GM19099 (cell line): ENCODE data around the gene ANLN.

Experiments
- POLR2A ChIP-seq: IDR thresholded peaks from 3 replicates; pipeline ENCODE4 v1.6.1; 2011; ENCODE audit warnings: low read depth; ENCODE audit not compliant: insufficient read length; ENCODE audit errors: extremely low read depth

The ANLN gene, protein sequence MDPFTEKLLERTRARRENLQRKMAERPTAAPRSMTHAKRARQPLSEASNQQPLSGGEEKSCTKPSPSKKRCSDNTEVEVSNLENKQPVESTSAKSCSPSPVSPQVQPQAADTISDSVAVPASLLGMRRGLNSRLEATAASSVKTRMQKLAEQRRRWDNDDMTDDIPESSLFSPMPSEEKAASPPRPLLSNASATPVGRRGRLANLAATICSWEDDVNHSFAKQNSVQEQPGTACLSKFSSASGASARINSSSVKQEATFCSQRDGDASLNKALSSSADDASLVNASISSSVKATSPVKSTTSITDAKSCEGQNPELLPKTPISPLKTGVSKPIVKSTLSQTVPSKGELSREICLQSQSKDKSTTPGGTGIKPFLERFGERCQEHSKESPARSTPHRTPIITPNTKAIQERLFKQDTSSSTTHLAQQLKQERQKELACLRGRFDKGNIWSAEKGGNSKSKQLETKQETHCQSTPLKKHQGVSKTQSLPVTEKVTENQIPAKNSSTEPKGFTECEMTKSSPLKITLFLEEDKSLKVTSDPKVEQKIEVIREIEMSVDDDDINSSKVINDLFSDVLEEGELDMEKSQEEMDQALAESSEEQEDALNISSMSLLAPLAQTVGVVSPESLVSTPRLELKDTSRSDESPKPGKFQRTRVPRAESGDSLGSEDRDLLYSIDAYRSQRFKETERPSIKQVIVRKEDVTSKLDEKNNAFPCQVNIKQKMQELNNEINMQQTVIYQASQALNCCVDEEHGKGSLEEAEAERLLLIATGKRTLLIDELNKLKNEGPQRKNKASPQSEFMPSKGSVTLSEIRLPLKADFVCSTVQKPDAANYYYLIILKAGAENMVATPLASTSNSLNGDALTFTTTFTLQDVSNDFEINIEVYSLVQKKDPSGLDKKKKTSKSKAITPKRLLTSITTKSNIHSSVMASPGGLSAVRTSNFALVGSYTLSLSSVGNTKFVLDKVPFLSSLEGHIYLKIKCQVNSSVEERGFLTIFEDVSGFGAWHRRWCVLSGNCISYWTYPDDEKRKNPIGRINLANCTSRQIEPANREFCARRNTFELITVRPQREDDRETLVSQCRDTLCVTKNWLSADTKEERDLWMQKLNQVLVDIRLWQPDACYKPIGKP

GRCh38 chr7:36389371-36390198 lies at the start of gene ANLN:
Gene ANLN, plus strand, starts transcription at chr7:36389862. Its CDS starts 165 bp downstream, at chr7:36390027.
- peak; percentile 85 for TF ChIP-seq POLR2A

DNA sequence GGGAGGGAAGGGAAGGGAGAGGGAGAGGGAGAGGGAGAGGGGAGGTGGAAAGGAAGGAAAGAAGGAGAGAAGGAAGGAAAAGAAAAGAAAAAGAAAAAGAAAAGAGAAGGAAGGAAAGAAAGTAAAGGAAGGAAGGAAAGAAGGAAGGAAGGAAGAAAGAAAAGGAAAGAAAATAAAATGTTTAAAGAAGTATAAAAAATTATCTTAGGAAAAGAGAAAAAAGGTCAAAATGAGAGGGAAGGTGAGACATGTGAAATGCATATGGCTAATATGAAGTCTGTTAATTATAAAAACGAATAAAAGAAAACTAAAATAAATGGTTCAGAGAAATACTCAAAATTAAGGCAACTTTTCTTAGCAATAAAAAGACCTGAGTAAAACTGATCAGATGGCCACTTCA lies 46.1 kb upstream of the ANLN start:
- TF ChIP-seq POLR2A: no peak

GRCh38 chr7:36344622-36345021 lies 45.0 kb upstream of the ANLN start:
- no peak for TF ChIP-seq POLR2A

DNA sequence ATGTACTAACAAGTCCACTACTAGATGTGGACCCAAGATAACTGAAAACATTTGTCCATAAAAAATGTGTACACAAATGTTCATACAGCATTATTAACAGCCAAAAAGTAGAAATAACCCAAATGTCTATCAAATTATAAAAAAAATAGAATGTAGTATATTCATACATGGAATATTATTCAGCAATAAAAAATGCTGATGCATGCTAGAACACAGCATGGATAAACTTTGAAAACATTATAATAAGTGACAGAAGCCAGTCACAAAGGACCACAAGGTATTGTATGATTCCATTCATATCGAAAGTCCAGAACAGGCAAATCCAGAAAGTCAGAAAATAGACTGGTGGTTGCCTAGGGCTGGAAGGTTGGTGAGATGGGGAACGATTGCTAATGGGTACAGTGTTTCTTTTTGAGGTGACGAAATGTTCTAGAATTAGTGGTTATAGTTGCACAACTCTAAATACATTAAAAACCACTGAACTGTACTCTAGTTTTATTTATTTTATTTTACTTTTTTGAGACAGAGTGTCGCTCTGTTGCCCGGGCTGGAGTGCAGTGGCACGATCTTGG lies 43.3 kb upstream of the ANLN start:
- no peak for TF ChIP-seq POLR2A

DNA sequence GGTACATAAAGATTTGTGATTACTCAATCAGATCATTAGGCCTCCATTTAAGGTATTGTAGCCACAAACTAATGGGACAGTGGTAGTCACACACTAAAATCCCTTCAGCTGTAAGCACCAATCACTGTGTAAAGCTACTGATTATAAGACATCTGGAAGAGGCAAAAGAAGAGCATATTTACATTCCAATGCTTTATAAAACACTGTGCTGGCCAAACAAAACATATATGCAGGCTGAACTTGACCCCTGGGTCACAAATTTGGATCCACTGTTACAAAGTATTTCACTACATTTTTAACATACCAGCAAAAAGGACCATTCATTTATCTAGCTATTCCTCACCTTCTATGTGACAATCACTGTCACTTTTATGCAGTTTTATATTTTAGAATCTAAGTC lies 41.4 kb upstream of the ANLN start:
- no peak for TF ChIP-seq POLR2A

- no peak for TF ChIP-seq POLR2A
These were observed 40.9 kb upstream of the ANLN start for GRCh38 chr7:36348771-36349170.

GRCh38 chr7:36349626-36350025 lies 40.0 kb upstream of the ANLN start:
- no peak for TF ChIP-seq POLR2A

GRCh38 chr7:36355490-36355889 lies 34.2 kb upstream of the ANLN start:
- no peak for TF ChIP-seq POLR2A

GRCh38 chr7:36357054-36357453 lies 32.6 kb upstream of the ANLN start:
- no peak for TF ChIP-seq POLR2A

GRCh38 chr7:36358589-36358988 lies 31.1 kb upstream of the ANLN start:
- no peak for TF ChIP-seq POLR2A

GRCh38 chr7:36360244-36360643 lies 29.4 kb upstream of the ANLN start:
- TF ChIP-seq POLR2A: no peak

DNA sequence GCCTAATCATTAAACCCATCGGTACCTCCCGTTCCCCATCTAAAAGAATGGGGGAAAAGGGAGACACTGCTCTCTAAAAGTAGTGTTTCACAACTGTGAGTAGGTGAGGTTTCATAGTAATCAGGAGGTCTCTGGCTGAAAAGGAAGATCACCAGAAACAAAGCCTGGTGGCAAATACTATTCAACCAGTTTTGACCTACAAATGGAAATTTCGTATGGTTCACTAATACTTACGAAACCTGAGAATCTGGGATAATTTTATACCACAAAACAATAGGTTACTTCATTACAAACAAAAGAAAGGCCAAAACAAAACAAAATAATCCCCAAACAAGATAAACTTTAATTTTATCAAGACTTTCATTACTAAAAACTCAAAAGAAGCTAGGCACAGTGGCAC lies 28.4 kb upstream of the ANLN start:
- no peak for TF ChIP-seq POLR2A

DNA sequence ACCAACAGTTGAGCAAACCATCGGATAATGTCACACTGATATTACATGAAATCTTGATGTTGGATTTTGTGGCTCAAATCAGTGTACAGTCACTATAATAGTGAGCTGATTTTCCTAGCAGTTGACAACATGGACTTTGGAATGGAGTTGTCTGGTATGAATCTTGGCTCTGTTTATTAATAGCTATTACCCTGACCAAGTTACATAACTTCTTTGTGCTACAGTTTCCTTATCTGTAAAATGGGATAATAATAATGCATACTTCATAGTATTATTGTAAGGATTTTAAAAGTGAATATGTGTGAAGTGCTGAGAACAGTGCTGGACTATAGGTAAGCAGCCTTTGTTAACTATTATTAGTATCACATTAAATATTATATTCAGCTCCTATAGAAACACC lies 26.1 kb upstream of the ANLN start:
- TF ChIP-seq POLR2A: no peak

- TF ChIP-seq POLR2A: no peak
These were observed 23.5 kb upstream of the ANLN start for GRCh38 chr7:36366005-36366717.
